Measurements from ENCODE around the gene PSMA8. TPM values are rescaled to one million over a fixed set of nuclear protein-coding genes. Genes with fewer than 3 reads are reported as not detected.

Gene PSMA8
- total and polyA plus RNA-seq, 10 donors: 0.34 to 1.4 (median 0.77) TPM; not detected in 3

GRCh38 chr18:26134107-26134506, 438 bp downstream of the PSMA8 start:
- Histone ChIP-seq H3K27me3 (replicated peaks in 1 of 7) (no peaks in the 10 kb centered on the region), H3K36me3 (no peaks in the 10 kb centered on the region), H3K4me1 (no peaks in the 10 kb centered on the region), H3K4me3 (peak overlapping the region in 4 of 8 donors; percentile 10 to 53 (median 20)), H3K27ac (peak overlapping the region in 1 of 8 donors; percentile 18), H3K9me3 (no peaks in the 10 kb centered on the region)
- TF ChIP-seq CTCF (IDR thresholded peaks at IDR 0.05 in 8 of 11, conservative IDR thresholded peaks at IDR 0.05 in 3 of 11): no peak
- no peak for TF ChIP-seq POLR2A (IDR thresholded peaks at IDR 0.05)
- TF ChIP-seq POLR2AphosphoS5 (IDR thresholded peaks at IDR 0.05): no peak
- intact Hi-C loops (cut with DNase I; ENCODE audit: low total_unique reads): no loop called here
- WGBS, 5 donors: 78 to 90% (median 84%) methylated on average over 6 of the region's 6 CpGs
- no peak for DNase-seq

GRCh38 chr18:26135548-26135947, 1.9 kb downstream of the PSMA8 start:
- Histone ChIP-seq H3K27ac (no peak overlapping the region), H3K9me3 (no peaks in the 10 kb centered on the region), H3K4me1 (no peaks in the 10 kb centered on the region), H3K4me3 (no peak overlapping the region), H3K36me3 (no peaks in the 10 kb centered on the region), H3K27me3 (replicated peaks in 1 of 7) (no peaks in the 10 kb centered on the region)
- WGBS, 5 donors: 91 to 95% (median 91%) methylated on average over 1 of the region's 1 CpG
- TF ChIP-seq POLR2A (IDR thresholded peaks at IDR 0.05) (no peak), POLR2AphosphoS5 (IDR thresholded peaks at IDR 0.05) (no peak), CTCF (IDR thresholded peaks at IDR 0.05 in 8 of 11, conservative IDR thresholded peaks at IDR 0.05 in 3 of 11) (no peak)
- no peak for DNase-seq
- intact Hi-C loops (cut with DNase I; ENCODE audit: low total_unique reads): no loop called here

DNA sequence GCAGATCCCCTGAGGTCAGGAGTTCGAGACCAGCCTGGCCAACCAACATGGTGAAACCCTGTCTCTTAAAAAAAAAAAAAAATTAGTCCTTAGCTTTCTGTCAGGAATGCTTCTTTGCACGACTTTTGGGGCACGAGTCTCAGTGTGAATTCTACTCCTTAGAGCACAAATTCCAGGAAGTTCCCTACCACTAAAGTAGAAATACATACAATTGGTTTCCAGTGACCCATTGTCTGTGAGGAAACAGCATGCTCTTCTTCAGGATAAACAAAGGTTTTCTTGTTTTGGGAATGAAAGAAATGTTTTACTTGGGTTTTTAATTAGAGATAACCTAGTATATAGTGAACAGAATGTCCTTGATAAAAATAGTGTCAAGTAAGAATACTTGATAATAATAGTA, 23.7 kb downstream of the PSMA8 start:
- Histone ChIP-seq H3K4me1 (no peaks in the 10 kb centered on the region), H3K9me3 (no peaks in the 10 kb centered on the region), H3K36me3 (no peaks in the 10 kb centered on the region), H3K27me3 (replicated peaks in 1 of 7) (no peaks in the 10 kb centered on the region), H3K4me3 (no peak overlapping the region), H3K27ac (no peak overlapping the region)
- intact Hi-C loops (cut with DNase I; ENCODE audit: low total_unique reads): no loop called here
- no peak for DNase-seq
- WGBS, 5 donors: 64 to 84% (median 74%) methylated on average over 3 of the region's 3 CpGs
- TF ChIP-seq POLR2A (IDR thresholded peaks at IDR 0.05): no peak
- no peak for TF ChIP-seq CTCF (IDR thresholded peaks at IDR 0.05 in 8 of 11, conservative IDR thresholded peaks at IDR 0.05 in 3 of 11)
- TF ChIP-seq POLR2AphosphoS5 (IDR thresholded peaks at IDR 0.05): no peak

GRCh38 chr18:26159353-26159752, 25.7 kb downstream of the PSMA8 start:
- Histone ChIP-seq H3K9me3 (no peaks in the 10 kb centered on the region), H3K27ac (no peak overlapping the region), H3K4me1 (no peaks in the 10 kb centered on the region), H3K36me3 (no peaks in the 10 kb centered on the region), H3K4me3 (no peak overlapping the region), H3K27me3 (replicated peaks in 1 of 7) (no peaks in the 10 kb centered on the region)
- WGBS, 5 donors: 59 to 71% (median 62%) methylated on average over 3 of the region's 3 CpGs
- no peak for TF ChIP-seq POLR2AphosphoS5 (IDR thresholded peaks at IDR 0.05)
- peak in 6 of 11 experiments; percentile 26 to 49 (median 34) for TF ChIP-seq CTCF (IDR thresholded peaks at IDR 0.05 in 8 of 11, conservative IDR thresholded peaks at IDR 0.05 in 3 of 11)
- intact Hi-C loops (cut with DNase I; ENCODE audit: low total_unique reads): no loop called here
- DNase-seq: no peak
